Endometrium (tissue), 2 donors: ENCODE measurements around the gene BCAS4.
"Not testable (repeated sequence)": the region's sequence is repeated elsewhere in the genome, so short reads cannot be mapped to it uniquely, and the experiment has no call there.

Experiments
- FAIRE-seq: peaks from 2 replicates; lab custom pipeline; 2012; peaks lifted over from hg19 to GRCh38; lab: Jason Lieb, UNC
- donor health status: control.
- donor health status: control.

BCAS4 gene, protein sequence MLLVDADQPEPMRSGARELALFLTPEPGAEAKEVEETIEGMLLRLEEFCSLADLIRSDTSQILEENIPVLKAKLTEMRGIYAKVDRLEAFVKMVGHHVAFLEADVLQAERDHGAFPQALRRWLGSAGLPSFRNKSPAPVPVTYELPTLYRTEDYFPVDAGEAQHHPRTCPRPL

DNA sequence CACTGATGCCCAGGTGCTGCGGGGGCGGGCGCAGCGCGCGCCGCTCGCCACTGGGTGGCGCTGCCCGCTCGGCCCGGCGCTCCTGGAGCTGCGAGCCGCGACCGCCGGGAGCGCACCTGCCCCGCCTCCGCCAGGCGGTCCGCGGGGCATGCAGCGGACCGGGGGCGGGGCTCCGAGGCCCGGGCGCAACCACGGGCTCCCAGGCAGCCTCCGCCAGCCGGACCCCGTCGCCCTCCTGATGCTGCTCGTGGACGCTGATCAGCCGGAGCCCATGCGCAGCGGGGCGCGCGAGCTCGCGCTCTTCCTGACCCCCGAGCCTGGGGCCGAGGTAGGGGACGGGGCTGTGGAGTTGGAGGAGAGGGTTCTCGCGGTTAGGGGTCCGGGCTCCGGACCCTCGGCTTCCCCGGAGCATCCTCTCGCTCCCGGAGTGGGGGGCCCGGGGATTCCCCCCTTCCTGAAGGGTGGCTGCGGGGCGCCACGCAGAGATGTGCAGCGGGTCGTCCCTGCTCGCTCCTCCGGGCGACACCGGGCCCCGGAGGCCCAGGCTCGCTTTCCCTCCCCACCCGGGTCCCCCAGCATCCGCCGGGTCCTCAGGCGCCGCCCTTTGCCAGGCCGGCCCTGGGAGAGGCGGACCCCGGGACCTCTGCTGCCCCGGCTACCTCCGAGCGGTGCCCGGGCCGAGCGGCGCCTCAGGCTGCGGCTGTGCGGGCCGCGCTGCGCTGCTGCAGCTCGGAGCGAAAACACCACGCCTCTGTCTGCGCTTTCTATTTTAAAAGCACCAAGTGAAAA, at the start of gene BCAS4:
Gene BCAS4, plus strand, starts transcription at position 216 of the 789 bp plus-strand sequence. Its CDS starts 23 bp downstream, at position 239.
- FAIRE-seq = no peak

DNA sequence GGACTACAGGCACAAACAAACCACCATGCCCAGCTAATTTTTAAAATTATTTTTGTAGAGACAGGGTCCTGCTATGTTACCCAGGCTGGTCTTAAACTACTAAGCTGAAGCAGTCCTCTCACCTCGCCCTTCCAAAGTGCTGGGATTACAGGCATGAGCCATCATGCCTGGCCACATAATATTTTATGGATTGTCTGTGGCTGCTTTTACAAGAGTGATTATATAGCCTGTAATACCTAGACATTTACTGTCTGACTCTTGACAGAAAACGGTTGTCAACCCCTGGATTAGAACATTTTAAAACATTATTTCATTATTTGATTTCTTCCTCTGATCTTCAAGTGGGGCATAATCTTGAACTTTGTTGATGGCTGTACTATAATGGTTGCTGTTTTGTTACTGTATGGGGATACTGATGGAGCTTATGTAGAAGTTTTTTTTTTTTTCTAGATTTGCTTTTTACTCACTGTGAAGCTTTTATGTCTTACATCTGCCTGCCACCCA, 49.2 kb upstream of the BCAS4 start:
- no peak for FAIRE-seq

DNA sequence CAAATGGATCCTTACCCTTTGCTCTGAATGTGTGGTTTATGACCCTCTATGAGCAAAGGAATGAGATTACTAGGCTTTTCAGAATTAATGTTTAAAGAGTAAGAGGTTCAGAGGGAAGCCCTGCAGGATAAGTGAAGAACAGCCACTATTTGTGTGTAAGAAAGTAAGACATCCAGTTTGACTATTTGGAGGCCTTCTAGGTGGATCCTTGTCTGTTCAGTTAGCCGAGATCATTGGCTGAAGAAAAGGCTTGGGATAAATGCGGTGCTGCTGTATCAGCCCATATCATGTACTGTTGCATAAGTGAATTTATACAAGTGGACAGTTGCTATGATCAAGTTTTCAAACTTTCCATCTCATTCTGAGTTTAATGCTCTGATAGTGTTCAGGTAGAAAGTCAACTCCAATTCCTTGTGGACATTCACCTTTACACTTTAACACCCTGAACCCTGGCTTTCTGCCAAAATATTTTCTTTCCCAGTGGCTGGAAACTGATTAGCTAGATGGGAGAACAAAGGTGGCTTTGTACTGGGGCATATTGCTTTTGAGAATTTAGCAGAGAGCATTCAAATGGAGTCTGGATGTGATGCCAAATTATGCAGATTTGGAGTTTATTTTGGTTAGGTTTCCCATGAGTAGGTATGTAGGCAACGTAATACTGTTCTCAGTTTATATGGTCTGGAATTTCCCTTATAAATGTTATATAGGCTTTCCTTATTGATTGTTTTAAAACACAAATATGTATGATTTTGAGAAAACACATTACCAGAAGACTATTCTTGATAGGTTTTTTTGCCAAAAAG, 48.5 kb upstream of the BCAS4 start:
- FAIRE-seq = no peak

DNA sequence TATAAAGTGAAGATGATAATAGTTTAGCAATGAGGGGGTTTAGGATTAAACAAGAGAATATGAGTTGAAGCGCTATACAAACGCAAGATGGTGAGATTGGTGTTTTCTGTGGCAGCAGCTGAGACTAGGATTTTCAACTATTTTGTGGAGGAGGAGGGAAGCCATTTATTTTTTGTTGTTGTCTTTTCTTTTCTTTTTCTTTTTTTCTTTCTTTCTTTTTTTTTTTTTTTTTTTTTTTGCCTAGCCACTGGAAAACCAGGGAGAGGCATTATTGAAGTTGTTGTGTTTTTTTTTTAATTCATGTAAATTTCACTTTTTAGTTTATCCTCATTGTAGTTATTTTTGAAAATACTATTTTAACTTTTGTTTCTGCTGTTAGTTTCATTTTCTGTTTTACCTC, 47.6 kb upstream of the BCAS4 start:
- peak; percentile 26 for FAIRE-seq

DNA sequence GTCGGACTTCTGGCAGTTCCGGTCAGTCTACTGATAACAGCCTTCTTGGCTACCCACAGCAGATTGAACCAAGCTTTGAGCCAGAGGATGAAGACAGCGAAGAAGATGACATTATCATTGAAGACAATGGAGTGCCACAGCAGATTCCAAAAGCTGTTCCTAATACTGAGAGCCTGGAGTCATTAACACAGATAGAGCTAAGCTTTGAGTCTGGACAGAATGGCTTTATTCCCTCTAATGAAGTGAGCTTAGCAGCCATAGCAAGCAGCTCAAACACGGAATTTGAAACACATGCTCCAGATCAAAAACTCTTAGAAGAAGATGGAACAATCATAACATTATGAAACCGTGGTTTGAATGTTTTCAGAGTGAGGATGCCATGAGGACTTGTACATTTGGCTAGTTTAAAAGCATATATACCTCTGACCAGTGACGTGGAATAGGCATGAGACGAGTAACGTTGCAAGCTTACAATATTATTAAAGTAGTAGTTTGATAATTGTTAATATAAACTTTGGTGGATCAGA, 44.7 kb upstream of the BCAS4 start:
- no peak for FAIRE-seq

DNA sequence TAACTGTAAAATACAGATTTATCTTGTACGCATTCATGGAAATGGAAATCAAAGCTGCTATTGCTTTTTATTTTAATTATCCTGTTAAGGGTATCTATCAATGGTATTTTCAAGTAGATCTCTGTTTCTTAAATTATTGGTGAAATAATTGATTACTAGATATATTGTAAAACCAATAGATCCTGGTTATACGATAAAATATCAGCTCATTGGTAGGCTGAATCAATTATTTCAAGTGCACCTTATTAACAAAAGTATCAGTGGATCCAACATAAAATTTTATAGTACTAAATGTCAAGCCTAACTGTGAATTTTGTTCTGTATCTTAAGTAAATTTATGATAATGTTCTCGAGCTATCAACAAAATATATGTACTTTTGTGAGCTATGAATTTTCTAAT, 41.7 kb upstream of the BCAS4 start:
- no peak for FAIRE-seq

DNA sequence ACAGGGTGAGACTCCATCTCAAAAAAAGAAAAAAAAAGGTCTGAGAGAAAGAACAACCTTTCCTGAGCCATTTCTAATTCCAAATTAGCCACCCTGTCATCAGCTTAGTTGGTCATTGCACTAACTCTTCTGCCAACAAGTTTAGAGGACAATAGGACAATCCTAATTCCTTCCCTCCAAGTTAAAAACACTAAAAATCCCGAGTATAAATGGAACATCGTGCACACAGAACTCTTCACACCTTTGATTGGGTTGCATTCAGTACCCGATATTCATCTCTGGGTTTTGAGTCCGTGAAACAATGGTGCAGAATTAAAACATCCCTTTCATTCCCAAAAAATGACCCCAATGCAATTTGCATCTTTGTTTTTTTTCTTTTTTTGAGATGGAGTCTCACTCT, 40.4 kb upstream of the BCAS4 start:
- FAIRE-seq = no peak

DNA sequence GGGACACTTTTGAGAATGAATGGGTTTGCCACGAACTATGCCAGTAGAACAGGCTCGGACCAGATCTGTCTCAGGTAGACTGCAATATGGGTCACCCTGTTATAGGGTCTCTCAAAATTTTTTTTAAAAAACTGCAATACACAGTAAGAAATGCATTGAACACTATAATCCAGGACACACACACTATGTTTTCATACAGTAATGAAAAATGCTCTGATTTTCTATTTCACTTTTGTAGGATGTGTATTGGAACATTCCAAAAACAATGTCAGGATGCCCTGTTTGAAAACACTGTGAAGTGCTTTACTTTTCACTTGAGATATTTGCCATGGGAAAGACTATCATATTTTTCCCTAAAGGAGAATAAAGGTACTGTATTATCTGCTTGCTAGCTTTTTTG, 38.4 kb upstream of the BCAS4 start:
- FAIRE-seq = no peak

DNA sequence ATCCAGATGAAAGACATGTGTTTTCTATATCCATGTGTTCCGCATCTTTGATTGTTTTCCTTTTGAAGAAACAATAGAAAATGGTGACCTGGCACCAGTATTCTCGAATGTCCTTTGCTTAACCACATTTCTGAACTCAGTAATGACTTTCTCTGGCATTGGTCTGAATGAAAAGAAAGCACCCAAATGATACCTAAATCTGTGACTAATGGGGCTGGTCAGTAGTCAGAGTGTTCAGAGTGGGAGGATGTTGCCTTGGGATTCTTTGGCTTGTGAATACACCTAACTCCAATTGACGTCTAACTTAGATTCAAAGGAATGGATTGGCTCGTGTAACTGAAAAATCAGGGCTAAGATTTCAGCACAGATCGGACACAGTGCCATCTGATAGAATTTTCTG, 36.4 kb upstream of the BCAS4 start:
- FAIRE-seq = no peak

DNA sequence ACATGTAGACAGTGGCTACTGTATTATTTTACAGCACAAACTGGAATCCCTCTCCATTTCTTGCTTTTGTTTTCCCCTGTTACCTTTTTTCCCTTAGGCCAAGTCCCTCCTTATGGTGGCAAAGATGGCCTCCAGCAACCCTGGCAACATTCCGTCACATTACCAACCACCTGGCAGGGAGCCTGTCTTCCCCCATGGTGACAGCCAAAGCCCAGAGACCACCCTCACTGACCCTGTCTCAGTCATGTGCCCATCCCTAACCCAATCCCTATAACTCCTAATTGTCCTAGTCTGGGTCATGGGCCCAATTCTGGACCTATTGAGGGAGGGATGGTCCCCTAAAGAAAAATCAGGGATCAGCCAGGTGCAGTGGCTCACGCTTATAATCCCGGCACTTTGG, 35.9 kb upstream of the BCAS4 start:
- FAIRE-seq = no peak

DNA sequence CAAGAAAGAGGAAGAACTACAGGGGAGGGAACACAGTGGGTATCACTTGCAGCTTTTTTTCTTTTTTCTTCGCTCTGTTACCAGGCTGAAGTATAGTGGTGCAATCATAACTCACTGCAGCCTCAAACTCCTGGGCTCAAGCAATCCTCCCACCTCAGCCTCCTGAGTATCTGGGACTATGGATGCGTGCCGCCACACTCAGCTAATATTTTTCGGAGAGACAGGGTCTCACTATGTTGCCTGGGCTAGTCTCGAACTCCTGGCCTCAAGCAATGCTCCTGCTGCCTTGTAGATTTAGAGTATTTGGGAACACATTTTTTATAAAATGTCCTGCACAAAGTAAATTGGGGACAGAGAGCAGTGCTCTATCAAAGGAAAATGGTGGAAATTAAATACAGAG, 35.2 kb upstream of the BCAS4 start:
- no peak for FAIRE-seq

DNA sequence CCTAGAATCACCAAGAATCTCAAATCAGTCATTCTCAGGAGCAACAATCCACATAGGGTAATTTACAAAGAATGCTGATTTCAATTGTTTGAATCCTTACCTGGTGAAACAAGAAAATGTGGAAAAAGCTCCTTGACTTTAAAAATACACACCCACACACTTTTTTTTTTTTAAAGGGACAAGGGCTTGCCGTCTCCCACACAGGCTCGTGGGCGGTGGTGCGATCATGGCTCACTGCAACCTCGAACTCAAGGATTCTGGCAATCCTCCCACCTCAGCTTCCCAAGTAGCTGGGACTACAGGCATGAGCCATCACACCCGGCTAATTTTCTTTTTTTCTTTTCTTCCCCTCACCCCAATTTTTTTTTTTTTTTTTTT, 32.8 kb upstream of the BCAS4 start:
- no peak for FAIRE-seq

DNA sequence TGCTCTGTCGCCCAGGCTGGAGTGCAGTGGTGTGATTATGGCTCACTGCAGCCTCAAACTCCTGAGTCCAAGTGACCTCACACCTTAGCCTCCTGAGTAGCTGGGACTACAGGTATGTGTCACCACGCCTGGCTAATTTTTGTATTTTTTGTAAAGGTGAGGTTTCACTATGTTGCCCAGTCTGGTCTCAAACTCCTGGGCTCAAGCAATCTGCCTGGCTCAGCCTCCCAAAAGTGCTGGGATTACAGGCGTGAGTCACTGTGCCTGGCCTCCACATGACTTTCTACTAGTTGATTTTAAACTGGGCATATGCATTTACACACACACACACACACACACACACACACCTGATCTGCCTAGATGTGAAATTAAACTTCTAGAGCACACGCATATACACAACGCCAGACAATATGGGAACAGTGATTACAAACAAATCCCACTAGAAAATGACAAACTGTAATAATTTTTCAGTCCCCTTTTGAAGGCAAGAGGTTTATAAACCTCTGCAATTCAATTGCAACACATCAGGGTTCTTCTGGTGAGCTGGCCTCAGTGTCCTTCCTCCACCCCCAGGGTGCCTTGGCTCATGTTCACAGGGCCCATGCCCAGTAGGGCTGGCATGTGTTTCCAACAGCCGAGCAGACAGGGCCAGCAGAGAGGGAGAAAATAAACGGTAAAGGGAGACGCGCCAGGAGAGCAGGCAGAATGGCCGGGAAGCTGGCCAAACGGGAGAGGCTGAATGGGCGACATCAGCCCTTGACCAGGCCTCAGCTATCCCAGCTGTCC, 32.2 kb upstream of the BCAS4 start:
- no peak for FAIRE-seq

DNA sequence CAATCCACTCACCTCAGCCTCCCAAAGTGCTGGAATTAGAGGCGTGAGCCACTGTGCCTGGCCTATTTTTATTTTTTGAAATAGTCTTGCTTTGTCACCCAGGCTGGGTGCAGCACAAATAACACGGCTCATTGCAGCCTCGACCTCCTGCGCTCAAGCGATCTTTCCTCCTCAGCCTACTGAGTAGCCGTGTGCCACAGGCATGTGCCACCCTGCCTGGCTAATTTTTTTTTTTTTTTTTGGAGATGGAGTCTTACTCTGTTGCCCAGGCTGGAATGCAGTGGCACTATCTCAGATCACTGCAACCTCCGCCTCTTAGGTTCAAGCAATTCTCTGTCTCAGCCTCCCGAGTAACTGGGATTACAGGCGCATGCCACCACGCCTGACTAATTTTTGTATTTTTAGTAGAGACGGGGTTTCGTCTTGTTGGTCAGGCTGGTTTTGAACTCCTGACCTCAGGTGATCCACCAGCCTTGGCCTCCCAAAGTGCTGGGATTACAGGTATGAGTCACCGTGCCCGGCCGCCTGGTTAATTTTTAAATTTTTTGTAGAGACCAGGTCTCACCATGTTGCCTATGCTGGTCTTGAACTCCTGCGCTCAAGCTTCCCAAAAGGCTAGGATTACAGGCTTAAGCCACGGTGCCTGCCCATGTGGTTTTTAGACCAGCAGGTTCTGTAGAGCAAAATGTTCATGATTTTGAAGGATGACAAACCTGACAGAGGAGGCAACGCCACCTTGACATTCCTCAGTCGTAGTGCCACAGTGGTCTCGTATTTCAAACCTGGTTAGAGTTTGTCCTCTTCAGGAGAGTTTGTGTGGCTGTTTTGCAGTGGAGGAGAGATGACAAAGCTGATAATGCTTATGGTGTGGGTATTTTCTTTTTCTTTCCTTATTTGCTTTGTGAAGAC, 31.1 kb upstream of the BCAS4 start:
- not testable (repeated sequence) for FAIRE-seq

DNA sequence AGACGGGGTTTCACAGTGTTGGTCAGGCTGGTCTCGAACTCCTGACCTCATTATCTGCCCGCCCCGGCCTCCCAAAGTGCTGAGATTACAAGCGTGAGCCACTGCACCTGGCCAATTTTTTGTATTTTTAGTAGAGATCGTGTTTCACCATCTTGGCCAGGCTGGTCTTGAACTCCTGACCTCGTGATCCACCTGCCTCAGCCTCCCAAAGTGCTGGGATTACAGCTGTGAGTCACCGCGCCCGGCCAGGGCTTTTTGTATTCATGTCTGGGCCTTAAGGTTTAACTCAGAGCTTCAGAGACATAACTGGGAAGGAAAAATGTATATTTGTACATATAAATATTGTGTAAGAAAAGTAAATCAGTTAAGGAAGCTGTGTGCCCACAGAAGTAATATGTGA, 29.6 kb upstream of the BCAS4 start:
- FAIRE-seq = not testable (repeated sequence)

DNA sequence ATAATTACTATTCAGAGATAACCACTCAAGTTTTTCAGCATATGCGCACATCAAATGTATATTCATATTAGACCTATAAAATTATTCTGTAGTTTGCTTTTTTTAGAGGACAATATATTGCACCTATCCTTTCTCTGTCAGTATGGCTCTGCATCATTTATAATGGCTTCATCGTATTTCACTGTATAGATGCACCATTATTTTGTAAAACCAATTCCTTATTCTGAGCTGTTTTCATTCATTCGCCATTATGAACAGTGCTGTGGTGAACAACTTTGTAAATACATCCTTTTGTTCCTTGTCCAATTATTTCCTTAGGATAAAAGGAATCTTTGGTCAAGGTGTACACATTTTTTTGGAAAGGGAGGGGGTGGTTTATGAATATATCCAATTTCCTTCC, 29.2 kb upstream of the BCAS4 start:
- no peak for FAIRE-seq

DNA sequence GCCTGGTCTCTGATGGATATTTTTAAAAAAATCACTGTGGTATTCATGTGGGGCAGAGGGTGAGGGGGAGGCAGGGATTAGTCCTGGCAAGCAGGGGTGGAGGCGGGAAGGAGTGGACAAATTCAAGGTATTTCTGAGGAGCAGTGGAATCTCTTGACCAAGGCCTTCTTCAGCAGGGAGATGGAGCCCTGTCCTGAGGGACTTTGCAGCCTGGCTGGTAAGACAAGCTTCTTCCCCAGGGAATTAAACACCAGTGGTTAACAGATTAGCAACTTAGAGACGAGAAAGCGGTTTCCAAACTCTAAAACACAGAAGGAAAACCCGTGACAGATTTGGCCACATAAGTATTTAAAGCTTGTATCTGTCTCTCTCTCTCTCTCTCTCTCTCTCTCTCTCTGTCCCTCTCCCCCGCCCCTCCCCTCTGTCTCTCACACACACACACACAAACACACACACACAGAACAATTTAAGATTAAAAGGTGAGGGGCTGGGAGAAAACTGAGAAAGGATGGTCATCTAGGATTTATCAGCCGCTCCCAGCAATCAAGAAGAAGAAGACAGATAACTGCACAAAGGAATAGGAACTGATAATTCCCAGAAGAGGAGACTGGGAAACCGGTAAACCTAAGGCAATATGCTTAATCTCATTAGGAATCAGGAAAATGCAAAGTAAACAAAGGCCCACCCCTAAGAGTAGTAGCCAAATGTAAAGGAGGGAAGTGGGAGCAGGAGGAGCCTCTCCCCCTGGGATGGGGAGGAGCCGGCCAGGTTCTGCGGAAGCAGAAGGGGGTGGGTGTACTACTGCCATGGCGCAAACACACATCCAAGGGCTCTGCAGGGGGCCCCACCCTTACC, 27.7 kb upstream of the BCAS4 start:
- FAIRE-seq = not testable (repeated sequence)

DNA sequence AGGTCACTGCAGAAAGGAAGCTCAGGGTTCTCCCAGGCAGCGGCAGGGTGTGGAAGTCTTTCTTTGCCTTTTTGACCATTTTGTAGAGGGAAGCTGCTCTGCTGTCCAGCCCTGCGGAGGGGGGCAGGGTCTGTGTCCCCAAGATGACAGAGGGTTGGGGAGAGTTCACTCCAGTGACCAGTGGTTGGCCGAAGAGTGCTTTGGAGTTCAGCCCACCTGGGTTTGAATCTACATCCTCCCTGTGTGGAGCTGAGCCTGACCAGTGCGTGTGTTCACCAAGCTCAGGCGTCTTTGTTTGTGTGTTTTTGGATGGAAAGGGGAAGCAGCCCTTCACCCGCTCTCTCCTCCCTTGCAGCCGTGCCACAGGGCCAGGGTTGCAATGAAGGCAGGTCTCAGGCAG, 25.9 kb upstream of the BCAS4 start:
- not testable (repeated sequence) for FAIRE-seq

DNA sequence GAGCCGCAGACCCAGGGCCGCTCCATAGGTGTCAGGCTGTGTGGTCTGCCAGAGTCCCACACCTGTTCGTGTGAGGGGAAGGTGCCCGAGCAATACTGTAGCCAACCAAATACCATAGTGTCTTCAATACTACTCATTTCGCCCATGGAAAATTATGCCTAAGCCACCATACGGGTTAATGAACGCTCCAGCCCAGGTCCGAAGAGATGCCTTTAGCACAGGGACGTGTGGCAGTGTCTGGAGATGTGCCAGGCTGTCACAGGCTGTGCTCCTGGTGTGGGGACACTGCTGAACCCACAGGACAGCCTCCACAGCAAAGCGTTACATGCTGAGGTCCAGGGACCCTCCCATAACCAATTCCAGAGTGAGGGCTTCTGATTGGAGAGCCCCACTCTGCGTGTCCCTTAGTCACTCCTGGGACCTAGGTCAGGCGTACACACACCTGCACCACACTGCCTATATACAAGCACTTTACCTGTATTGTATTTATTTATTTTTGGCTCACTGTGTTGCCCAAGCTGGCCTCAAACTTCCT, 25.2 kb upstream of the BCAS4 start:
- FAIRE-seq = not testable (repeated sequence)
